ENCODE data around the gene PTMS. TPM values are rescaled to one million over a fixed set of nuclear protein-coding genes. Genes with fewer than 3 reads are reported as not detected.

The PTMS gene
- polyA plus RNA-seq, 5 donors = 621 to 1,050 (median 719) TPM

GRCh38 chr12:6770600-6770999 is 4.4 kb downstream of the PTMS start:
- no peak for DNase-seq

- no peak for DNase-seq
These were observed 4.9 kb downstream of the PTMS start for GRCh38 chr12:6771091-6771495.

GRCh38 chr12:6771509-6772330 is 5.6 kb downstream of the PTMS start:
- DNase-seq = no peak

- DNase-seq = no peak
These were observed 6.2 kb downstream of the PTMS start, which contains the start of gene LAG3 for GRCh38 chr12:6772331-6772695. TSS of gene LAG3 (plus strand) at chr12:6772520. CDS start at chr12:6772853, 333 bp downstream.

- DNase-seq = no peak
These were observed 6.8 kb downstream of the PTMS start for GRCh38 chr12:6772726-6773589.

- no peak for DNase-seq
These were observed 7.6 kb downstream of the PTMS start for GRCh38 chr12:6773590-6774351.

- DNase-seq = no peak
These were observed 8.4 kb downstream of the PTMS start for GRCh38 chr12:6774499-6775062.

DNA sequence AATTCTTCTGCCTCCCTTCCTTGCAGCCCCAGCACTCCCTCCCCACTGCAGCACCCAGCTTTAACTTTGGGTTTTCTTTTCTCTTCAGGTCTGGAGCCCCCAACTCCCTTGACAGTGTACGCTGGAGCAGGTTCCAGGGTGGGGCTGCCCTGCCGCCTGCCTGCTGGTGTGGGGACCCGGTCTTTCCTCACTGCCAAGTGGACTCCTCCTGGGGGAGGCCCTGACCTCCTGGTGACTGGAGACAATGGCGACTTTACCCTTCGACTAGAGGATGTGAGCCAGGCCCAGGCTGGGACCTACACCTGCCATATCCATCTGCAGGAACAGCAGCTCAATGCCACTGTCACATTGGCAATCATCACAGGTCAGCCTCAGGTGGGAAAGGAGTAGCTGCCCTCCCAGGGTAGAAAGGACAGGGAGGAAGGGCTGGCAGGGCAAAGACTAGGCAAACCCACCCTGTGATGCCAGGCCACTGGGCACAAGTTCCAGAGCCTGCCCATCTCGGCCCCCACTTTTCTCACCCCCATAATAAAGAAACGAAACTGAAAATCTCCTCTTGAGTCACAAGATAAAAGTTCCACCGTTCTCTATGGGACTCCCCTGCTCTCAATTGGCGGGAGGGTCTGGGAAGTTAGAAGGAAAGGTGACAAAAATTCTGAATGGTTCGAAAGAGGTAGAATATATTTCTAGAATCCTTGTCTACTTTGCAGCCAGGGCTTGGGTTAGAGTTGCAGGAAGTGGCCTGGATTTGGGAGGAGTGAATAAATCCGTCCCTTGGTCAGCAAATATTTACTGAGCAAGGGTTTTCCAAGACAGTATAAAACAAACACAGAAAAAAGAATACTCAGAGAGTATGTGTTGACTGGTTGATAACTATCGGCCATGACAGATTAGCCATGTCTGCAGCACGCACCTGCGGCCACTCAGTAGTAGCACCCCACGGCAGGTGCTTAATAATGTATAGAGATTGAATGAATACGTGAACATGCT is 9.3 kb downstream of the PTMS start:
- DNase-seq = no peak

DNA sequence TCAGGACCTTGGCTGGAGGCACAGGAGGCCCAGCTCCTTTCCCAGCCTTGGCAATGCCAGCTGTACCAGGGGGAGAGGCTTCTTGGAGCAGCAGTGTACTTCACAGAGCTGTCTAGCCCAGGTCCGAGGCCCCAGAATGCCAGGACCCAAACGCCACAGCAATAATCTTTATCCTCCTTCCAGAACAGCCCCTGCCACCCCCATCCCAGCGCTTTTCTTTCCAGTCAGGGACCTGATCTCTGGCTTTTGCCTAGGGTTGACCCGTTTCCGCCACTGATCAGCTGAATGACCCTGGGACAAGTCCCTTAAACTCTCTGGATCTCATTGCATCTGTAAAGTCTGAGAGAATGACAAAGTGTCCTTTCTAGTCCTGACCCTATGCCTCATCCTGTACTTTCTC is 11.2 kb downstream of the PTMS start:
- no peak for DNase-seq

DNA sequence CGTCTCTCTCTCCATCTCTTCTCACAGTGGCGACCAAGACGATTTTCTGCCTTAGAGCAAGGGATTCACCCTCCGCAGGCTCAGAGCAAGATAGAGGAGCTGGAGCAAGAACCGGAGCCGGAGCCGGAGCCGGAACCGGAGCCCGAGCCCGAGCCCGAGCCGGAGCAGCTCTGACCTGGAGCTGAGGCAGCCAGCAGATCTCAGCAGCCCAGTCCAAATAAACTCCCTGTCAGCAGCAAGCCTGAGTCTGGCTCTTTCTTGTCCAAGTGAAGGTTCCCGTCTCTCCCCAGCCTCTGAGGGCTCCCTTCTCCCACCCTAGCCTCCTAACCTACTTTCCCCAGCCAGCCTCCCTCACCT is 12.0 kb downstream of the PTMS start:
- no peak for DNase-seq

GRCh38 chr12:6778574-6779550 is 12.7 kb downstream of the PTMS start:
- peak; percentile 90 to 94 for DNase-seq

- DNase-seq = no peak
These were observed 13.7 kb downstream of the PTMS start for GRCh38 chr12:6779708-6780432.

- no peak for DNase-seq
These were observed 14.4 kb downstream of the PTMS start for GRCh38 chr12:6780573-6780972.

GRCh38 chr12:6782119-6782518 is 16.0 kb downstream of the PTMS start:
- no peak for DNase-seq

GRCh38 chr12:6782850-6783566 is 16.8 kb downstream of the PTMS start:
- no peak for DNase-seq

- DNase-seq = no peak
These were observed 17.7 kb downstream of the PTMS start for GRCh38 chr12:6783828-6784227.

DNA sequence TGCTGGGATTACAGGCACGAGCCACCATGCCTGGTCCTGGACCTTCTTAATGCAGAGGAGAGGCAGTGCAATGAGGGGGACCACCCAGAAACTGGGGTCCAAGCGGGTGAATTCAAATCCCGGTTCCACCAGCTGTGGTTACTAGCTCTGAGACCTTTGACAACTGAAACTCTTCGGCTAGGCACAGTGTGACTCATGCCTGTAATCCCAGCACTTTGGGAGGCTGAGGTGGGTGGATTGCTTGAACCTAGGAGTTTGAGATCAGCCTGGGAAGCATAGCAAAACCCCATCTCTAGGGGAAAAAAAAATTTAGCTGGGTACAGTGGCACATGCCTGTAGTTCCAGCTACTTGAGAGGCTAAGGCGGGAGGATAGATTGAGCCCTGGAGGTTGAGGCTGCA is 18.1 kb downstream of the PTMS start:
- no peak for DNase-seq

DNA sequence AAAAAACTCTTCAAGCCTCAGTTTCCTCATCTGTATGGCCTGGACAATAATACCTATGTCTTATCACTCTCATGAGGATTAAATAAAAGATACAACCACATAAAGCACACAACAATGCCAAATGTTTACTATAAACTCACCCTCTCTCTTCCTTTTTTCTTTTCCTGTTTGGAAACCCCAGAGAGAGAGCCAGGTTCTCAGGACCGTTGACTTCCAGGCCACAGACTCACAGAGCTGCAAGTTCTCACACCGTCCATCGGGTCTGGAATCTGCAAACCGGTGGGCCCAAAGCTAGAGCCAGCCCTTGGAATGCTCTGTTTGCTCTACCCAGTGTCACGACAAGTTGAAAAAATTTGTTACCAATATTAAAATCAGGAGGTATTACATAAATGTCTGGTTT is 18.6 kb downstream of the PTMS start:
- no peak for DNase-seq
